Endodermal cell (in vitro differentiated cells): Measurements from ENCODE around the gene ARMC2. TPM values are rescaled to one million over a fixed set of nuclear protein-coding genes. Genes with fewer than 3 reads are reported as not detected.
"Not testable (repeated sequence)": the region's sequence is repeated elsewhere in the genome, so short reads cannot be mapped to it uniquely, and the experiment has no call there.

ENCODE experiments used
- DNase-seq: peaks from one replicate; pipeline ENCODE4 v3.0.0-alpha.2; 2017
- H3K27ac ChIP-seq: 2 replicates; pipeline ENCODE4 v1.5.1; 2013; ENCODE audit warnings: mild to moderate bottlenecking, low read depth, low read length, moderate library complexity
- H3K27me3 ChIP-seq: 2 replicates; pipeline ENCODE4 v1.6.1; 2013; ENCODE audit warnings: mild to moderate bottlenecking, low read length, moderate library complexity; ENCODE audit not compliant: insufficient read depth, control insufficient read depth, poor library complexity, severe bottlenecking
- H3K36me3 ChIP-seq: 2 replicates; pipeline ENCODE4 v1.7.0; 2013; ENCODE audit warnings: mild to moderate bottlenecking, low read length, moderate library complexity; ENCODE audit not compliant: control insufficient read depth, insufficient read depth
- H3K4me1 ChIP-seq: one replicate; pipeline ENCODE4 v1.7.0; 2013; ENCODE audit warnings: low read length; ENCODE audit not compliant: control insufficient read depth, insufficient read depth
- H3K4me3 ChIP-seq: 2 replicates; pipeline ENCODE4 v1.5.1; 2013; ENCODE audit warnings: mild to moderate bottlenecking, low read length, moderate library complexity
- H3K9ac ChIP-seq: 2 replicates; pipeline ENCODE4 v1.6.1; 2013; ENCODE audit warnings: mild to moderate bottlenecking, low read length, moderate library complexity; ENCODE audit not compliant: poor library complexity, severe bottlenecking; ENCODE audit errors: extremely low read depth
- H3K9me3 ChIP-seq: 2 replicates; pipeline ENCODE4 v1.6.1; 2013; ENCODE audit warnings: mild to moderate bottlenecking, low read length, moderate library complexity; ENCODE audit not compliant: control insufficient read depth
- H3K27ac Mint-ChIP-seq: 2 replicates; pipeline ENCODE4 v1.8.0; 2020; ENCODE audit warnings: mixed read lengths
- H3K27me3 Mint-ChIP-seq: 2 replicates; pipeline ENCODE4 v1.8.0; 2021; ENCODE audit warnings: mild to moderate bottlenecking, mixed read lengths; ENCODE audit not compliant: insufficient read depth
- H3K36me3 Mint-ChIP-seq: 2 replicates; pipeline ENCODE4 v1.8.0; 2020; ENCODE audit warnings: low read depth, mixed read lengths
- H3K4me1 Mint-ChIP-seq: 2 replicates; pipeline ENCODE4 v1.8.0; 2020; ENCODE audit warnings: mixed read lengths
- H3K4me3 Mint-ChIP-seq: 2 replicates; pipeline ENCODE4 v1.8.0; 2020; ENCODE audit warnings: mild to moderate bottlenecking, moderate library complexity, mixed read lengths
- H3K9me3 Mint-ChIP-seq: 2 replicates; pipeline ENCODE4 v1.8.0; 2020; ENCODE audit warnings: mild to moderate bottlenecking, mixed read lengths
- WGBS, 2 experiments: methylation state at CpG; one replicate each; pipeline versions ENCODE4 v1.1.5 to v1.1.7; 2013; ENCODE audit warnings: missing lambda C conversion rate in 2 of 2, mixed read lengths in 1 of 2; ENCODE audit not compliant: insufficient coverage in 1 of 2, insufficient read length in 1 of 2; 5-methylcytosine and 5-hydroxymethylcytosine counted together
- total RNA-seq, 2 donors: library from RNA; stranded (reverse); fragmentation: NEBNext Ultra II Directional in 1 of 2; extraction: Animal tissue kit (Norgen Biotek cat#: 25700) in 1 of 2; gene quantifications; 2 replicates in 1 of 2; 3 replicates in 1 of 2; pipeline ENCODE4 v1.2.1, GENCODE V29; 2021
- TF ChIP-seq, protein P1 (sequence below): fragments of 200-600 bp; sonication (generic); conservative IDR thresholded peaks from 2 replicates; pipeline ENCODE4 v1.5.0; 2021; ENCODE audit warnings: antibody characterized with exemption, mild to moderate bottlenecking

ARMC2 gene
- total RNA-seq, 2 donors from 2014 or later = 7.1 to 8.3 TPM

DNA sequence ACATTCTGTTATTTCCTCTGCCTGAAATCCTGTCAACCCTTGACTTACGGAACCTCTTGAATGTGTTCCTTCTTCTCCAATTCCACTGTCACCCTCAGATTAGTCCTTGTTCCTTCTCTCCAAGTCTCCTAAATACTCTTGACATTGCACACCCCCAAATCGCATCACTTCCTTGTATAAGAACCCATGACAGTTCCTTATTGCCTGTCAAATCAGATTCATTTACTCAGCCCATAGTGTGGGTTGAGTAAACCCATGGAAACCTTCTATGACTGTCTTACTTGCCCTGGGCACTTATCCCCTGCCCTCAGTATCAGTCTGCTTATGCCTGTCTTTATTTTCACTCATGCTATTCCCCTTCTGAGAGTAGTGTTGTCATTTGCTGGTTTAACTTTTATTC, 40.5 kb downstream of the ARMC2 start:
- TF ChIP-seq, protein P1, sequence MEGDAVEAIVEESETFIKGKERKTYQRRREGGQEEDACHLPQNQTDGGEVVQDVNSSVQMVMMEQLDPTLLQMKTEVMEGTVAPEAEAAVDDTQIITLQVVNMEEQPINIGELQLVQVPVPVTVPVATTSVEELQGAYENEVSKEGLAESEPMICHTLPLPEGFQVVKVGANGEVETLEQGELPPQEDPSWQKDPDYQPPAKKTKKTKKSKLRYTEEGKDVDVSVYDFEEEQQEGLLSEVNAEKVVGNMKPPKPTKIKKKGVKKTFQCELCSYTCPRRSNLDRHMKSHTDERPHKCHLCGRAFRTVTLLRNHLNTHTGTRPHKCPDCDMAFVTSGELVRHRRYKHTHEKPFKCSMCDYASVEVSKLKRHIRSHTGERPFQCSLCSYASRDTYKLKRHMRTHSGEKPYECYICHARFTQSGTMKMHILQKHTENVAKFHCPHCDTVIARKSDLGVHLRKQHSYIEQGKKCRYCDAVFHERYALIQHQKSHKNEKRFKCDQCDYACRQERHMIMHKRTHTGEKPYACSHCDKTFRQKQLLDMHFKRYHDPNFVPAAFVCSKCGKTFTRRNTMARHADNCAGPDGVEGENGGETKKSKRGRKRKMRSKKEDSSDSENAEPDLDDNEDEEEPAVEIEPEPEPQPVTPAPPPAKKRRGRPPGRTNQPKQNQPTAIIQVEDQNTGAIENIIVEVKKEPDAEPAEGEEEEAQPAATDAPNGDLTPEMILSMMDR = no peak
- H3K4me3 ChIP-seq = no peak overlapping the region
- H3K4me1 ChIP-seq = no peaks in the 10 kb centered on the region
- WGBS, 2 experiments = 93 to 100% methylated on average over 2 of the region's 2 CpGs
- H3K9me3 ChIP-seq = no peaks in the 10 kb centered on the region
- H3K27ac Mint-ChIP-seq = no peak overlapping the region
- H3K27ac ChIP-seq = no peak overlapping the region
- no peak for DNase-seq
- no peak overlapping the region for H3K4me3 Mint-ChIP-seq
- H3K9me3 Mint-ChIP-seq = no peaks in the 10 kb centered on the region
- H3K4me1 Mint-ChIP-seq = no peaks in the 10 kb centered on the region
- no peaks in the 10 kb centered on the region for H3K27me3 Mint-ChIP-seq
- no peak overlapping the region for H3K9ac ChIP-seq
- no peaks in the 10 kb centered on the region for H3K27me3 ChIP-seq
- no peaks in the 10 kb centered on the region for H3K36me3 ChIP-seq
- H3K36me3 Mint-ChIP-seq = no peaks in the 10 kb centered on the region

DNA sequence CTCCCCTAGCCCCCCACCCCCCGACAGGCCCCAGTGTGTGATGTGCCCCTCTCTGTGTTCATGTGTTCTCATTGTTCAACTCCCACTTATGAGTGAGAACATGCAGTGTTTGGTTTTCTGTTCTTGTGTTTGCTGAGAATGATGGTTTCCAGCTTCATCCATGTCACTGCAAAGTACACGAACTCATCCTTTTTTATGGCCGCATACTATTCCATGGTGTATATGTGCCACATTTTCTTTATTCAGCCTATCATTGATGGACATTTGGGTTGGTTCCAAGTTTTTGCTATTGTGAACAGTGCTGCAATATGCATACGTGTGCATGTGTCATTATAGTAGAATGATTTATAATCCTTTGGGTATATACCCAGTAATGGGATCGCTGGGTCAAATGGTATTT, 42.7 kb downstream of the ARMC2 start:
- not testable (repeated sequence) for H3K27ac ChIP-seq, H3K36me3 Mint-ChIP-seq, H3K27me3 ChIP-seq, DNase-seq, H3K27me3 Mint-ChIP-seq, H3K27ac Mint-ChIP-seq, H3K36me3 ChIP-seq, H3K4me1 Mint-ChIP-seq, H3K4me3 Mint-ChIP-seq, H3K9me3 Mint-ChIP-seq, H3K4me3 ChIP-seq, H3K4me1 ChIP-seq, H3K9me3 ChIP-seq, H3K9ac ChIP-seq
- 92% methylated on average over 4 of the region's 5 CpGs; no CpG with 5 or more reads in 1 of the 2 experiments for WGBS, 2 experiments

DNA sequence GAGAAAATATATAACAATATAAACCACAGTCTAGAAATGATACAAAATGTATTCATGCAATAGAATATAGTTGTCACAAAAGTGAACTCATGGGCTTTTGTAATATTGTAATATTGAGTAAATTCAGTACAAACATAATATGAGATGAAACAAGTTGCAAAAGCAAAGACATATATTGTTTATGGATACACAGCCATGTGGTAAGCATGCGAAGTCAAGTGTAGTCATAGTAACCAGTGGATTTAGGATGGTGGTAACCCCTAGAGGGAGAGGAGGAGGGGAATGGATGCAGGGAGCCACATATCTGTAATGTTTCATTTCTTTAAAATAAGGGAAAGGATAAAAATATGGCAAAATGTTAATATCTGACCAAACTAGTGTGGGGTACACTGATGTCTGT, 47.3 kb downstream of the ARMC2 start:
- H3K9ac ChIP-seq = no peak overlapping the region
- Mint-ChIP-seq H3K4me3 (no peak overlapping the region), H3K4me1 (peaks cover 4% of the 10 kb centered on the region), H3K36me3 (no peaks in the 10 kb centered on the region), H3K9me3 (no peaks in the 10 kb centered on the region), H3K27me3 (peaks cover 18% of the 10 kb centered on the region), H3K27ac (no peak overlapping the region)
- peaks cover 5% of the 10 kb centered on the region for H3K4me1 ChIP-seq
- TF ChIP-seq, protein P1 = no peak
- WGBS, 2 experiments = 94 to 98% methylated on average over 1 of the region's 1 CpG
- no peak overlapping the region for H3K4me3 ChIP-seq
- H3K27ac ChIP-seq = no peak overlapping the region
- H3K27me3 ChIP-seq = peaks cover 11% of the 10 kb centered on the region
- DNase-seq = no peak
- no peaks in the 10 kb centered on the region for H3K36me3 ChIP-seq
- H3K9me3 ChIP-seq = no peaks in the 10 kb centered on the region

DNA sequence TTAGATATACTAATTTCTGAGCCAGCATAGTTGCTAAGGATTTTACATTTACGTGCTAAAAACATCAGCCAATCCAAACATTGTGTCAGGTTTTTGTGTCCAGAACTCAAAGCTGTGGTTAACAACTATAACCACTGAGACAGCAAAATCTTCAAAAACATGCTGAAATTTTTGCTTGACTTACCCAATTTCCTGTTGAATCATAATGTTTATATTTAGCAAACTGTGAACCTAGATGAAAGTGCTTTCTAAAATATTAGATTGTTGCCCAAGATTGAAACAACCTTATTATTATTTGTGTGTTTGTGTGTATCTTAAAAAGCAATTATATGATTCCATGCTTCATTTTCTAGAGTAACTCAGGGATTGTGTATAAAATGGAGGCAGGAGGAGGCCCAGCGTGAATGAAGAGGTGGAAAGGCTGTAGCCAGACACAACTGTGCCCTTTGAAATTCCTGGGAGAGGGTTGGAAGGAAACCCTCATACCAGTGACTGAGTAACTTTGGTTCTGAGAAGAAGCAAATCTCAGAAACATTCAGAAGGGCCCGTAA, 48.0 kb downstream of the ARMC2 start:
- Mint-ChIP-seq H3K36me3 (no peaks in the 10 kb centered on the region), H3K27ac (peak overlapping the region; percentile 40), H3K9me3 (no peaks in the 10 kb centered on the region), H3K4me3 (no peak overlapping the region), H3K4me1 (peaks cover 4% of the 10 kb centered on the region), H3K27me3 (peaks cover 23% of the 10 kb centered on the region)
- H3K9me3 ChIP-seq = no peaks in the 10 kb centered on the region
- TF ChIP-seq, protein P1 = no peak
- no peak overlapping the region for H3K9ac ChIP-seq
- no peak overlapping the region for H3K27ac ChIP-seq
- H3K4me3 ChIP-seq = no peak overlapping the region
- 84 to 92% methylated on average over 3 of the region's 3 CpGs for WGBS, 2 experiments
- DNase-seq = no peak
- peaks cover 12% of the 10 kb centered on the region for H3K27me3 ChIP-seq
- H3K36me3 ChIP-seq = no peaks in the 10 kb centered on the region
- H3K4me1 ChIP-seq = peaks cover 5% of the 10 kb centered on the region
